Activated CD8-positive, alpha-beta T cell treated with anti-CD3 and anti-CD28 coated beads for 36 hours (primary cell): ENCODE measurements around the gene THG1L. TPM values are rescaled to one million over a fixed set of nuclear protein-coding genes. Genes with fewer than 3 reads are reported as not detected.

Experiments used
- ATAC-seq: fragments of 200-7000 bp; cut with Tn5 transposase; one replicate; pipeline ENCODE4 v1.10.0; 2021; ENCODE audit warnings: mild to moderate bottlenecking, moderate library complexity
- CTCF ChIA-PET: fragments of 350-600 bp; sonication (Branson Sonifier 250); formaldehyde crosslinking; loops from one replicate; lab custom pipeline; 2021; ENCODE audit warnings: antibody characterized with exemption; lab: Charles Lee
- POLR2A ChIA-PET: fragments of 350-600 bp; sonication (Branson Sonifier 250); formaldehyde crosslinking; loops from one replicate; lab custom pipeline; 2021; ENCODE audit warnings: antibody characterized with exemption; lab: Charles Lee
- DNase-seq: peaks from one replicate; pipeline ENCODE4 v3.0.0-alpha.2; 2020
- H3K27ac Mint-ChIP-seq: one replicate; pipeline ENCODE4 v1.8.0; 2021; ENCODE audit warnings: mild to moderate bottlenecking, mixed read lengths
- H3K27me3 Mint-ChIP-seq: one replicate; pipeline ENCODE4 v1.8.0; 2021; ENCODE audit warnings: mixed read lengths
- H3K36me3 Mint-ChIP-seq: one replicate; pipeline ENCODE4 v1.8.0; 2021; ENCODE audit warnings: low read depth, mixed read lengths
- H3K4me1 Mint-ChIP-seq: one replicate; pipeline ENCODE4 v1.8.0; 2021; ENCODE audit warnings: low read depth, mixed read lengths
- H3K4me3 Mint-ChIP-seq: one replicate; pipeline ENCODE4 v1.8.0; 2021; ENCODE audit warnings: mild to moderate bottlenecking, moderate library complexity, mixed read lengths
- H3K9me3 Mint-ChIP-seq: one replicate; pipeline ENCODE4 v1.8.0; 2021; ENCODE audit warnings: mixed read lengths
- intact Hi-C: fragments of 100-400 bp; cut with micrococcal nuclease; formaldehyde crosslinking; loops from one replicate; pipeline ENCODE4 v1.10.0; 2022
- total RNA-seq, 2 experiments: library from RNA; stranded (reverse); gene quantifications; one replicate each; pipeline ENCODE4 v1.2.3, GENCODE V29; 2021
- TF ChIP-seq, protein P1 (sequence below): fragments of 200-600 bp; IDR thresholded peaks from one replicate; pipeline ENCODE4 v1.8.0; 2022; ENCODE audit warnings: antibody characterized with exemption, mild to moderate bottlenecking

The THG1L gene
- total RNA-seq, 2 experiments from 2014 or later, result 24.9 to 26.6 TPM

- ChIA-PET CTCF (interaction anchor here (1.2 kb wide), 1 partner anchor 10 kb away, joined by 4 read pairs; no protein-coding TSS in a partner anchor), POLR2A (interaction anchor here (0.6 kb wide), 1 partner anchor 196 kb away, joined by 4 read pairs; no protein-coding TSS in a partner anchor)
- no peak overlapping the region for H3K4me3 Mint-ChIP-seq
- intact Hi-C loops, result no loop called here
- no peaks in the 10 kb centered on the region for H3K9me3 Mint-ChIP-seq
- H3K27ac Mint-ChIP-seq, result no peak overlapping the region
- H3K27me3 Mint-ChIP-seq, result peaks cover 9% of the 10 kb centered on the region
- no peak for DNase-seq
- TF ChIP-seq, protein P1, sequence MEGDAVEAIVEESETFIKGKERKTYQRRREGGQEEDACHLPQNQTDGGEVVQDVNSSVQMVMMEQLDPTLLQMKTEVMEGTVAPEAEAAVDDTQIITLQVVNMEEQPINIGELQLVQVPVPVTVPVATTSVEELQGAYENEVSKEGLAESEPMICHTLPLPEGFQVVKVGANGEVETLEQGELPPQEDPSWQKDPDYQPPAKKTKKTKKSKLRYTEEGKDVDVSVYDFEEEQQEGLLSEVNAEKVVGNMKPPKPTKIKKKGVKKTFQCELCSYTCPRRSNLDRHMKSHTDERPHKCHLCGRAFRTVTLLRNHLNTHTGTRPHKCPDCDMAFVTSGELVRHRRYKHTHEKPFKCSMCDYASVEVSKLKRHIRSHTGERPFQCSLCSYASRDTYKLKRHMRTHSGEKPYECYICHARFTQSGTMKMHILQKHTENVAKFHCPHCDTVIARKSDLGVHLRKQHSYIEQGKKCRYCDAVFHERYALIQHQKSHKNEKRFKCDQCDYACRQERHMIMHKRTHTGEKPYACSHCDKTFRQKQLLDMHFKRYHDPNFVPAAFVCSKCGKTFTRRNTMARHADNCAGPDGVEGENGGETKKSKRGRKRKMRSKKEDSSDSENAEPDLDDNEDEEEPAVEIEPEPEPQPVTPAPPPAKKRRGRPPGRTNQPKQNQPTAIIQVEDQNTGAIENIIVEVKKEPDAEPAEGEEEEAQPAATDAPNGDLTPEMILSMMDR, result no peak
- no peak for ATAC-seq
- no peaks in the 10 kb centered on the region for H3K36me3 Mint-ChIP-seq
- no peaks in the 10 kb centered on the region for H3K4me1 Mint-ChIP-seq
These were observed 22.4 kb upstream of the THG1L start for GRCh38 chr5:157708866-157709265.

DNA sequence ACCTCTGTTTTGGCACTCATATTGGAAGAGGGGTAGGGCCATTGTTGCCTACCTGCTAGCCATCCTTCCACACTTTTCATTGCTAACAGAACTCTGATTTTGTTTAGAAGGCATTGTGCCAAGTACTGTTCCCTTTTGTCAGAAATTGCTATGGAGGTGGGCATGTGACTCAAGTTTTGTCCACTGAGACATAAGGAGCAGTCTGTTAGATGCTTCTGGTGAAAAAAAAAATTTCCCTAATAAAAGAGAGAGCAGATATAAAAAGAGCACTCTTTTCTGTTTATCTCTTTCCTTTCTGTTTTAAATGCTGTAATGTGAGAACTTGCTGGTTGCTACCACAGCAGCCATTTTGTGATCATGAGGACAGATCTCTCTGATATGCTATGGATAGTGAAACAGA, 21.9 kb upstream of the THG1L start:
- DNase-seq (no peak), ATAC-seq (no peak)
- peaks cover 9% of the 10 kb centered on the region for H3K27me3 Mint-ChIP-seq
- no peaks in the 10 kb centered on the region for H3K36me3 Mint-ChIP-seq
- no peaks in the 10 kb centered on the region for H3K4me1 Mint-ChIP-seq
- CTCF ChIA-PET, result interaction anchor here (1.2 kb wide), 1 partner anchor 10 kb away, joined by 4 read pairs; no protein-coding TSS in a partner anchor
- intact Hi-C loops, result no loop called here
- TF ChIP-seq, protein P1, result no peak
- POLR2A ChIA-PET, result no interaction called here
- H3K27ac Mint-ChIP-seq, result no peak overlapping the region
- no peaks in the 10 kb centered on the region for H3K9me3 Mint-ChIP-seq
- no peak overlapping the region for H3K4me3 Mint-ChIP-seq

DNA sequence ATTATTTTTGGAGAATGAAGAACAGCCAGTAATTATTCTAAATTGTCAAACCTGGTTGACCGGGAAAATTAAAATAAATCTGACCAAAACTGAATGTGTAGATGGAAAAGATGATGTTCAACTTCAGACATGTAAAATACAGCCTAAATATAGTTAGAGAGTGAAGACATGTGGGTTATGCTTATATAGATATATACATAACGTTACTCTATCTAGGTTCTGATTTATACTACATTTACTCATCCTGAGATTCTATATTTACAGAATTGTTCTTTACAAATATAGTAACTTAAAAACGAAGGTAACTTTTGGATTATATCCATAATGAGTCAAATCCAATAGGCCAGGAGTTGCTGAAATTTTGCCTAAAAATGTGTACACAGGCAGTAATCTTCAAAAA, 20.8 kb upstream of the THG1L start:
- ChIA-PET CTCF (no interaction called here), POLR2A (no interaction called here)
- Mint-ChIP-seq H3K27me3 (peaks cover 7% of the 10 kb centered on the region), H3K36me3 (no peaks in the 10 kb centered on the region), H3K27ac (no peak overlapping the region), H3K4me3 (no peak overlapping the region), H3K9me3 (no peaks in the 10 kb centered on the region), H3K4me1 (no peaks in the 10 kb centered on the region)
- DNase-seq, result no peak
- no peak for ATAC-seq
- TF ChIP-seq, protein P1, result no peak
- intact Hi-C loops, result no loop called here

DNA sequence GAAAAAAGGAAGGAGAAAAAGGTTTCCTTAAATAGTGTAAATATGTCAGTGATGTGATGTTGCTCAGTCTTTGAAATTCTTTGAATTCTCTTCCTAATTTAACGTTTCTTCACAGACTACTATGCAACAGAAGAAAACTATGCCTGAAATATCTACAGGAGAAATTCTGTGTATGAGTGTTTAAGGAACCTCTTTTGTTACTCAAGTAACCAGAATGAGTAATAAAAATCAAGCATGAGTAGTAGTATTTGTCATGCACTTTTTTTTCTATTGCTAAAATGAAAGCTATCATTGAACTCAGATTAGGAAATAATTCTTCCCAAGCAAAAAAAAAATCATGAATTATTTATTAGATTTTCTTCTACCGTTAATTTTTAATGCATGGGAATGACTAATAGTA, 20.3 kb upstream of the THG1L start:
- ChIA-PET POLR2A (no interaction called here), CTCF (interaction anchor here (0.6 kb wide), 1 partner anchor 22 kb away, joined by 3 read pairs; no protein-coding TSS in a partner anchor)
- no peaks in the 10 kb centered on the region for H3K4me1 Mint-ChIP-seq
- TF ChIP-seq, protein P1, result no peak
- intact Hi-C loops, result no loop called here
- no peak overlapping the region for H3K27ac Mint-ChIP-seq
- no peak overlapping the region for H3K4me3 Mint-ChIP-seq
- H3K27me3 Mint-ChIP-seq, result peaks cover 6% of the 10 kb centered on the region
- DNase-seq (no peak), ATAC-seq (no peak)
- H3K36me3 Mint-ChIP-seq, result no peaks in the 10 kb centered on the region
- H3K9me3 Mint-ChIP-seq, result no peaks in the 10 kb centered on the region

DNA sequence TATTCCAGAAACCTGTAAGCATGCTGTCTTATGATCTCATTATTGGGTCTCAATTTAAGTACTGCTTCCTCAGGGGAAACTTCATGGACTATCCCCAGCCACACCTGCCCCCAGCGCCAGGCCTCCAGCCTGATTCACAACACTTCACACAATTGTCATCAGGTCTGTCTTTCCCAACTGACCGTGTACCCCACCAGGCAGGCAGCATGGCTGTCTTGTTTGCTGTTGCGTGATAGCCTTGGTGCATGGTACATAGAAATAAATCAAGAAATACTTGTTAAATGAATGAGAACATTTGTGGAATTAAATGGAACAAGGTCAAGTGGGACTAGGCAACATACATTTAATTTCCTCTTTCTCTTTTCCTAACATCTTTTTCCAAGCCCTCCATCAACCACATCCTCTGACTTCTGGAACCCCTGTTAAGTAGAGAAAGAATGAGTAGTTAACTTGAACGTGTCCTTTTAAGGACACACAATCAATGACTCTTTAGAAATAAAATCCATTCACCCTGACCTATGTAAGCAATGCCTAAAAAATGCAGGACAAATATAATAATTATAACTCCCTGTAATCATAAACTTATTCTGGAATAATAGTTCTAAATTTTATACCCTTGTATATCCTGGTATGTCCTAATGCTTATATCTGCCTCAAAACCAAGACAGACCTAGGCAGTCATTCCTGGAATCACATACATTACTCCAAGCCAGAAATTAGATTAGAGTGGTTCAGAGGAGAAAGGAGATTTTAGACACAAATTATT, 17.2 kb upstream of the THG1L start:
- Mint-ChIP-seq H3K27ac (no peak overlapping the region), H3K9me3 (no peaks in the 10 kb centered on the region), H3K4me3 (no peak overlapping the region), H3K36me3 (no peaks in the 10 kb centered on the region), H3K4me1 (peaks cover 4% of the 10 kb centered on the region), H3K27me3 (peaks cover 4% of the 10 kb centered on the region)
- intact Hi-C loops, result no loop called here
- ATAC-seq (no peak), DNase-seq (no peak)
- ChIA-PET POLR2A (no interaction called here), CTCF (no interaction called here)
- TF ChIP-seq, protein P1, result no peak
